Transverse colon (tissue), 4 donors: Measurements from ENCODE around the gene MRPL42. TPM values are rescaled to one million over a fixed set of nuclear protein-coding genes. Genes with fewer than 3 reads are reported as not detected.

Experiments
- DNase-seq: peaks from one replicate; pipeline ENCODE4 v3.0.0-alpha.2; 2019
- H3K27ac ChIP-seq, 4 donors: fragments of 200-600 bp; sonication (generic); 2 replicates each; pipeline ENCODE4 v1.5.1; 2016 to 2018; ENCODE audit warnings: inconsistent platforms in 4 of 4
- H3K27me3 ChIP-seq: fragments of 200-600 bp; sonication (generic); 2 replicates; pipeline ENCODE4 v1.5.1; 2017; ENCODE audit warnings: inconsistent platforms
- H3K36me3 ChIP-seq, 4 donors: fragments of 200-600 bp; sonication (generic); 2 replicates each; pipeline ENCODE4 v1.5.1; 2017 to 2019; ENCODE audit warnings: inconsistent platforms in 4 of 4
- H3K4me1 ChIP-seq, 4 donors: fragments of 200-600 bp; sonication (generic); 2 replicates each; pipeline ENCODE4 v1.5.1; 2017 to 2020; ENCODE audit warnings: inconsistent platforms in 4 of 4
- H3K4me3 ChIP-seq, 4 donors: fragments of 200-600 bp; sonication (generic); 1 replicate in 1 of 4; 2 replicates in 3 of 4; pipeline versions ENCODE4 v1.5.1 to v1.6.1; 2017 to 2019; ENCODE audit warnings: inconsistent platforms in 4 of 4
- H3K9me3 ChIP-seq, 2 donors: fragments of 200-600 bp; sonication (generic); 2 replicates each; pipeline ENCODE4 v1.5.1; 2017 to 2019; ENCODE audit warnings: inconsistent platforms in 2 of 2
- EP300 ChIP-seq: sonication (generic); formaldehyde crosslinking; IDR thresholded peaks from one replicate; pipeline ENCODE4 v1.6.1; 2017; ENCODE audit warnings: antibody characterized with exemption, low read depth
- POLR2A ChIP-seq: fragments of 450-650 bp; IDR thresholded peaks from one replicate; pipeline ENCODE4 v1.6.1; 2016; ENCODE audit warnings: antibody characterized with exemption, mild to moderate bottlenecking, moderate library complexity
- POLR2AphosphoS5 ChIP-seq, 3 donors: sonication (generic); formaldehyde crosslinking; IDR thresholded peaks; one replicate each; pipeline ENCODE4 v1.6.1; 2016; ENCODE audit warnings: antibody characterized with exemption in 3 of 3
- WGBS, 2 donors: methylation state at CpG; one replicate each; pipeline ENCODE4 v1.1.5; 2018; ENCODE audit warnings: low coverage in 1 of 2; 5-methylcytosine and 5-hydroxymethylcytosine counted together
- in situ Hi-C, 4 donors: fragments of 200-750 bp; cut with MboI; loops; one replicate each; pipeline versions ENCODE4 v1.15.0 to v1.15.1; 2017; ENCODE audit warnings: low sequenced_read_pairs in 3 of 4, low pct_ligation_motif_present in 1 of 4, low pct_unique_long_range_greater_than_20kb in 1 of 4
- intact Hi-C: fragments of 100-400 bp; cut with DNase I; formaldehyde crosslinking; loops from one replicate; pipeline ENCODE4 v1.15.1; 2023; ENCODE audit warnings: low total_unique reads
- total RNA-seq, 4 donors: library from RNA; depleted of rRNA; stranded (reverse); fragments of >200 nt; gene quantifications; one replicate each; pipeline ENCODE4 v1.1.0, GENCODE V29; 2016
- TF ChIP-seq, protein P1 (sequence below), 5 experiments: fragments of 200-600 bp in 3 of 5; fragments of 450-650 bp in 2 of 5; sonication (generic) in 3 of 5; IDR thresholded peaks; 1 replicate in 2 of 5; 2 replicates in 3 of 5; pipeline ENCODE4 v1.5.1; 2016 to 2017; ENCODE audit warnings: antibody characterized with exemption in 5 of 5, inconsistent platforms in 3 of 5, mild to moderate bottlenecking in 2 of 5, moderate library complexity in 1 of 5

Gene MRPL42
- total RNA-seq, 4 donors from 2014 or later, result 10.5 to 45.1 (median 27.2) TPM

DNA sequence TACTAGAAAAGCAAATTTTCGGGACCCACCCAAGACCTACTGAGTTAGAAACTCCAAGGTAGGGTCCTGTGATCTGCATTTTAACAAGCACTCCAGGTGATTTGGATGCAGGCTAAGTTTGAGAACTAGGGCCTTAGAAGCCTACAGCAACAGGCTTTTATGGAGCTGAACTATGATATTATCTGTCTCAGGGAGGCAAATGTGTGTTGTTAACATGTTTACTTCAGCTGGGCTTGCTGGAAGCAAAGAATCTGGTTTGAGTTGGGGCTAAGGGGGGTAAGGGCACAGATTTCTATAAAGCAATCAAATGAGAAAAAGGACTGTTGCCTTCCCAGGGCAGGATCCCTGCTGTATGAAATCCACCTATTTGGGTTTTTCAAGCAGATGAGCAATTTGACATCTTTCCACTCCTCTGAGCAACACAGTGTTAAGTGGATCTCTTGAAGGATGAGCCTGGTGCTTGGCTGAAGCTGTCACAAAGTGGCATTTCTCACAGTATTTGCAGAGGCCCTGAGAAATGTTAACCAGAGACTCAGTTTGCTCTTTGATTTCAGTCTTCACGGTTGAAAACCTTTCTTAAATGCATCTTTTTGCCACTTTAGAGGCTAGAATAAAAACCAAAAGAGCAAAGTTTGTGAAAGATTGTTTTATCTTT lies 68.9 kb downstream of the MRPL42 start:
- no peak for DNase-seq
- Histone ChIP-seq H3K36me3 (no peaks in the 10 kb centered on the region), H3K4me3 (no peak overlapping the region), H3K4me1 (no peaks in the 10 kb centered on the region), H3K27ac (no peak overlapping the region), H3K27me3 (no peaks in the 10 kb centered on the region), H3K9me3 (no peaks in the 10 kb centered on the region)
- intact Hi-C loops (no loop called here), in situ Hi-C loops (loop anchor here in 1 of 4 donors (25.0 kb wide), 1 partner anchor 451 kb away; no protein-coding TSS in a partner anchor)
- TF ChIP-seq POLR2AphosphoS5 (IDR thresholded peaks at IDR 0.05) (no peak), EP300 (no peak), POLR2A (no peak)
- TF ChIP-seq, protein P1, sequence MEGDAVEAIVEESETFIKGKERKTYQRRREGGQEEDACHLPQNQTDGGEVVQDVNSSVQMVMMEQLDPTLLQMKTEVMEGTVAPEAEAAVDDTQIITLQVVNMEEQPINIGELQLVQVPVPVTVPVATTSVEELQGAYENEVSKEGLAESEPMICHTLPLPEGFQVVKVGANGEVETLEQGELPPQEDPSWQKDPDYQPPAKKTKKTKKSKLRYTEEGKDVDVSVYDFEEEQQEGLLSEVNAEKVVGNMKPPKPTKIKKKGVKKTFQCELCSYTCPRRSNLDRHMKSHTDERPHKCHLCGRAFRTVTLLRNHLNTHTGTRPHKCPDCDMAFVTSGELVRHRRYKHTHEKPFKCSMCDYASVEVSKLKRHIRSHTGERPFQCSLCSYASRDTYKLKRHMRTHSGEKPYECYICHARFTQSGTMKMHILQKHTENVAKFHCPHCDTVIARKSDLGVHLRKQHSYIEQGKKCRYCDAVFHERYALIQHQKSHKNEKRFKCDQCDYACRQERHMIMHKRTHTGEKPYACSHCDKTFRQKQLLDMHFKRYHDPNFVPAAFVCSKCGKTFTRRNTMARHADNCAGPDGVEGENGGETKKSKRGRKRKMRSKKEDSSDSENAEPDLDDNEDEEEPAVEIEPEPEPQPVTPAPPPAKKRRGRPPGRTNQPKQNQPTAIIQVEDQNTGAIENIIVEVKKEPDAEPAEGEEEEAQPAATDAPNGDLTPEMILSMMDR (IDR thresholded peaks at IDR 0.05), result no peak
- WGBS, 2 donors, result 30 to 79% methylated on average over 1 to 2 of the region's 2 CpGs

DNA sequence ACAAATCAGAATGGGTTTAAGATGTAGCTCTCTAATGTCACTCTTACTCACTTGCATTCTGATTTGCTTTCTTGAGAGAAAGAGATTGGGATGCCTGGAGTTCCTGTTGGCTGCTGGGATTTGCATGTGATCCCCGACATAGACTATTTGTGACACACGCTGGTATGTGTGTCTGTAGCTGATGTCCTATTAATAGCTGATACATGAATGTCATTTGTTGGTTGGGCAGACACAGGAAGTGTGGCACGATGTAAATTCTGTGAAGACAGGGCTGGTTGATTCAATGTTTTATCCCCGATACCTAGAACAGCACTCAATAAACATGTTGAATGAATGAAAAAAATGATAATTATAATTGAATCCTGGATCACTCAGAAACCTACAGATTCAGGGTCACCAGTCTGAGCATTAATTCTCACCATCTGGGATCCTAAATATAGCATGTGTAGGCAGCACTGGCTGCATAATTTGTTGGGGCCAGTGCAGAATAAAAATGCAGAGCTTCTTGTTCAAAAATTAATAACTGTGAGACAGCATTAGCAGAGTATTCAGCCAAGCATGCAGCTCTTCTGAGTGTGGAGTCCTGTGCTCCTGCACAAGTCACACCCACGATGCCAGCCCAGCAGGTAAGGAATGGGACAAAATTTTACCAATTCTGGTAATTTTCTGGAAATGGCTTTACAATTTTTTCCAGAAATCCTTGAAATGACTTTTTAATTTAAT lies 69.6 kb downstream of the MRPL42 start:
- no peak overlapping the region for H3K27ac ChIP-seq
- WGBS, 2 donors, result 54 to 62% methylated on average over 5 of the region's 5 CpGs
- no peaks in the 10 kb centered on the region for H3K36me3 ChIP-seq
- in situ Hi-C loops (loop anchor here in 1 of 4 donors (25.0 kb wide), 1 partner anchor 450 kb away; no protein-coding TSS in a partner anchor), intact Hi-C loops (no loop called here)
- H3K9me3 ChIP-seq, result no peaks in the 10 kb centered on the region
- no peak overlapping the region for H3K4me3 ChIP-seq
- no peak for DNase-seq
- H3K4me1 ChIP-seq, result no peaks in the 10 kb centered on the region
- TF ChIP-seq, protein P1 (IDR thresholded peaks at IDR 0.05), result no peak
- TF ChIP-seq POLR2A, result no peak
- H3K27me3 ChIP-seq, result no peaks in the 10 kb centered on the region

DNA sequence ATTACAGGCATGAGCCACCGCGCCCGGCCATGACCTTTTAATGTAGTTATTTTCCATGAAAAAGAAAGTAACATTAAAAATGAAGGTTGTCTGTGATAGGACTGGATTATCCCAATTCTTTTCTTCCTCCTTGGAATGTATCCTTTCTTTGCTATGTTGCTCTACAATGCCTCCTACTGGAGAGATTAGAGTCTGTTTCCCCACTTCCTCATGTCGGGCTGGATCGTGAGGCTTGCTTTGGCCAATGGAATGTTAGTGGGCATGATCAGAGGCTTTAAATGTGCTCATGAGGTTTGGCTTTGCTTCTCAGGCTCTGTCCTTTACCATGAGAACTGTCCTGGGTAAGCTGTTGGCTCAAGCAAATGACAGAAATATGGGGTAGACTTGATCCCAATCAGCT lies 70.5 kb downstream of the MRPL42 start:
- Histone ChIP-seq H3K36me3 (no peaks in the 10 kb centered on the region), H3K9me3 (no peaks in the 10 kb centered on the region), H3K27ac (no peak overlapping the region), H3K4me1 (no peaks in the 10 kb centered on the region), H3K4me3 (no peak overlapping the region), H3K27me3 (no peaks in the 10 kb centered on the region)
- WGBS, 2 donors, result 86 to 95% methylated on average over 2 to 5 of the region's 5 CpGs
- intact Hi-C loops, result no loop called here
- DNase-seq, result no peak
- TF ChIP-seq EP300 (no peak), POLR2A (no peak), POLR2AphosphoS5 (IDR thresholded peaks at IDR 0.05) (no peak)
- TF ChIP-seq, protein P1 (IDR thresholded peaks at IDR 0.05), result no peak
- in situ Hi-C loops, result loop anchor here in 1 of 4 donors (25.0 kb wide), 1 partner anchor 450 kb away; no protein-coding TSS in a partner anchor

DNA sequence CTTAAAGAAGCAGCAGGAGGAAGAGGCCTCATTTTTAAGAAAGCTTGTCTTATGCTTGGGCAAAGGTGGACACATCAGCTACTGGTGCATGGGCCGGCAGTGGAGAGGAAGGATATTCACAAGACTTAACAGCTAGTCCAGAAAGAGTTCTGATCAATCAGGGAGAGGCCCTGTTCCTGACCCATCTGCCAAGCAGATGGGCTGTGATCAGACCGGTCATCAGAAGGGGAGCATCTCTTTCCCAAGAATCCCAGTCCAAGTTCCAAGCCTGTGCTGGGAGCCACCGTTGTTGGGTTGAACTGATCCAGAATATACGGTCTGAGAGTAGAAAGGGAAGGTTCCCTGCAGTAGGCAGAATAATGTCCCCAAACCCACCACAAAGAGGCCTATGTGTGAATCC lies 72.5 kb downstream of the MRPL42 start:
- H3K9me3 ChIP-seq, result no peaks in the 10 kb centered on the region
- TF ChIP-seq, protein P1 (IDR thresholded peaks at IDR 0.05), result no peak
- TF ChIP-seq POLR2AphosphoS5 (IDR thresholded peaks at IDR 0.05), result no peak
- TF ChIP-seq POLR2A, result no peak
- no peak for TF ChIP-seq EP300
- no peaks in the 10 kb centered on the region for H3K4me1 ChIP-seq
- no peak for DNase-seq
- intact Hi-C loops, result no loop called here
- in situ Hi-C loops, result loop anchor here in 1 of 4 donors (25.0 kb wide), 1 partner anchor 447 kb away; no protein-coding TSS in a partner anchor
- H3K27me3 ChIP-seq, result no peaks in the 10 kb centered on the region
- H3K27ac ChIP-seq, result no peak overlapping the region
- H3K4me3 ChIP-seq, result no peak overlapping the region
- WGBS, 2 donors, result 99% methylated on average over 4 of the region's 4 CpGs; no CpG with 5 or more reads in 1 of the 2 donors
- no peaks in the 10 kb centered on the region for H3K36me3 ChIP-seq
